Right lobe of liver (tissue), 4 donors: ENCODE measurements around the gene MTREX.

Experiments used
- POLR2A ChIP-seq: fragments of 450-650 bp; IDR thresholded peaks from one replicate; pipeline ENCODE4 v1.6.1; 2017; ENCODE audit warnings: antibody characterized with exemption, mild to moderate bottlenecking
- TF ChIP-seq, protein P1 (sequence below), 4 donors: fragments of 200-600 bp in 3 of 4; fragments of 450-650 bp in 1 of 4; IDR thresholded peaks; one replicate each; pipeline versions ENCODE4 v1.5.1 to v1.8.0; 2016 to 2022; ENCODE audit warnings: antibody characterized with exemption in 4 of 4, mild to moderate bottlenecking in 2 of 4
- donor health status: DM: no; HTN: no; CAD: no.
- donor health status: DM: no; HTN: no; CAD: no.
- donor health status: DM: no; HTN: yes; CAD: no.

DNA sequence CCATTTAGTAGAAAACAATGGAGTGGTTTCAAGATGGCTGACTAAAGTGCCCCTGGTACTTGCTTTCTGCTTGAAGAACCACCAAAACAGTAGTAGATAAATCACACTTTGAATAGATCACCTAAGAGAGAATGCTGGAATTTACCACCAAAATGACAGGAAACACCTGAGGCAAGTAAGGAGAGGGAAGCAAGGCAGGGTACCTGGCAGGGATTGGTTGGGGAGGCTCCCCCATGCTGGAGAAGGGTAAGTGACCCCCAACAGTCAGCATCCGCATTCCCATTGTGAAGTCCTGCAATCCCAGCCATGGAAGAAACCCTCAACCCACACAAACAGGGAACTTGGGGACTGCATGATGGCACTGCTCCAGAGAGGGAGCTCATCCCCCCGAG lies 121.4 kb downstream of the MTREX start:
- TF ChIP-seq, protein P1, sequence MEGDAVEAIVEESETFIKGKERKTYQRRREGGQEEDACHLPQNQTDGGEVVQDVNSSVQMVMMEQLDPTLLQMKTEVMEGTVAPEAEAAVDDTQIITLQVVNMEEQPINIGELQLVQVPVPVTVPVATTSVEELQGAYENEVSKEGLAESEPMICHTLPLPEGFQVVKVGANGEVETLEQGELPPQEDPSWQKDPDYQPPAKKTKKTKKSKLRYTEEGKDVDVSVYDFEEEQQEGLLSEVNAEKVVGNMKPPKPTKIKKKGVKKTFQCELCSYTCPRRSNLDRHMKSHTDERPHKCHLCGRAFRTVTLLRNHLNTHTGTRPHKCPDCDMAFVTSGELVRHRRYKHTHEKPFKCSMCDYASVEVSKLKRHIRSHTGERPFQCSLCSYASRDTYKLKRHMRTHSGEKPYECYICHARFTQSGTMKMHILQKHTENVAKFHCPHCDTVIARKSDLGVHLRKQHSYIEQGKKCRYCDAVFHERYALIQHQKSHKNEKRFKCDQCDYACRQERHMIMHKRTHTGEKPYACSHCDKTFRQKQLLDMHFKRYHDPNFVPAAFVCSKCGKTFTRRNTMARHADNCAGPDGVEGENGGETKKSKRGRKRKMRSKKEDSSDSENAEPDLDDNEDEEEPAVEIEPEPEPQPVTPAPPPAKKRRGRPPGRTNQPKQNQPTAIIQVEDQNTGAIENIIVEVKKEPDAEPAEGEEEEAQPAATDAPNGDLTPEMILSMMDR (IDR thresholded peaks at IDR 0.05) = no peak
- TF ChIP-seq POLR2A = no peak
